GM18951 (cell line): Measurements from ENCODE around the gene ENTREP1.
"Not testable (repeated sequence)": the region's sequence is repeated elsewhere in the genome, so short reads cannot be mapped to it uniquely, and the experiment has no call there.

ENCODE experiments used
- POLR2A ChIP-seq: IDR thresholded peaks from 4 replicates; pipeline ENCODE4 v1.6.1; 2011; ENCODE audit warnings: mild to moderate bottlenecking; ENCODE audit not compliant: insufficient read length, insufficient read depth; ENCODE audit errors: extremely low read depth
- in situ Hi-C: fragments of 300-500 bp; cut with MboI; formaldehyde crosslinking; loops from one replicate; pipeline ENCODE4 v1.12.0; 2022; ENCODE audit warnings: low sequenced_read_pairs, mixed read lengths, inconsistent platforms; ENCODE audit not compliant: unreplicated experiment

Gene ENTREP1, protein sequence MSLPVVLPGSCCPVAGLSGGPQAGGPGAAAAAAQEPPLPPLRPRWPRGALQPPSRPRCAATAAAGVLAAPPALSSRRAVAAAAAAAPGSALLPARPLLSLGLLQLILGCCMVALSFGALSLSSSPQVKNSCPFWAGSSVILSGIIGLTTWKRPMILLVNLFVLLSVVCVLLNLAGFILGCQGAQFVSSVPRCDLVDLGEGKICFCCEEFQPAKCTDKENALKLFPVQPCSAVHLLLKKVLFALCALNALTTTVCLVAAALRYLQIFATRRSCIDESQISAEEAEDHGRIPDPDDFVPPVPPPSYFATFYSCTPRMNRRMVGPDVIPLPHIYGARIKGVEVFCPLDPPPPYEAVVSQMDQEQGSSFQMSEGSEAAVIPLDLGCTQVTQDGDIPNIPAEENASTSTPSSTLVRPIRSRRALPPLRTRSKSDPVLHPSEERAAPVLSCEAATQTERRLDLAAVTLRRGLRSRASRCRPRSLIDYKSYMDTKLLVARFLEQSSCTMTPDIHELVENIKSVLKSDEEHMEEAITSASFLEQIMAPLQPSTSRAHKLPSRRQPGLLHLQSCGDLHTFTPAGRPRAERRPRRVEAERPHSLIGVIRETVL

GRCh38 chr9:69324549-69325401 is at the start of gene ENTREP1:
Gene ENTREP1, plus strand, starts transcription at chr9:69325215. Its CDS starts 95 bp downstream, at chr9:69325310.
- in situ Hi-C loops = no loop called here
- TF ChIP-seq POLR2A = no peak

DNA sequence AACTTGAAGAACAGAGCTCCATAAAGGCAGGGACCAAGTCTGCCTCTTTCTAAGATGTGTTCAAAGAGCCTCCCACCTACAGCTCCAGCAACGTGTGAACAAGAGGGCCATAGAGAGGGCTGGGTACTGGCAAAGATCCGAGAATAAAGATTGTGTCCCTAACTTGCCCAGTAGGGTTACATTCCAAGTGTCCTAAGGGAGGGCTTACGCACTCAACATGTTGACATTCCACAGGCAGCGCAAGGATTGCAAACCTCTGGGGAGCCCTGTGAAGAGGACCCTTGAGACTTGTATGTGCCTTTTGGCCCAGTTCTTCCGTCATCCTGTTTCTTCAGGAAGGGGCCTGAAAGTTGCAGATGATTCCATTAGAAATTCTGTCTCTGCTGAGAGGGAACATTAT is 48.2 kb upstream of the ENTREP1 start:
- in situ Hi-C loops = no loop called here
- TF ChIP-seq POLR2A = no peak

DNA sequence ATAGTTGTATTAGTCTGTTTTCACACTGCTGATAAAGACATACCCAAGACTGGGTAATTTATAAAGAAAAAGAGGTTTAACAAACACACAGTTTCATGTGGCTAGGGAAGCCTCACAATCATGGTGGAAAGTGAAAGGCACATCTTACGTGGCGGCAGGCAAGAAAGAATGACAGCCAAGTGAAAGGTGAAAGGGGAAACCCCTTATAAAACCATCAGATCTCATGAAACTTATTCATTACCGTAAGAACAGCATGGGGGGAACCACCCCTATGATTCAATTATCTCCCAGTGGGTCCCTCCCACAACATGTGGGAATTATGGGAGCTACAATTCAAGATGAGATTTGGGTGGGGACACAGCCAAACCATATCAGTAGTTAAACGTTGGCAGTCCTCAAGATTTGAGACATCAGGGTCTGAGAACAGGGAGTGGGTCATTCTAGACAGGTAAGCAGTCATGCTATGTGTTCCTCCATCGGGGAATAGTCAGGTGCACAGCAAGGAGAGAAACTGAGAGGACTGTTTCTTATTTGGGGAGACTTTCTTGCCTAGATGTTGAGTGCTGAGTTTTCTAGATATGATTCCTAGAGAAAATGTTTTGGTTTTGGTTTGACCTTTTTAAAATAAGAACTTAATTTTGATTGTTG is 45.8 kb upstream of the ENTREP1 start:
- no peak for TF ChIP-seq POLR2A
- in situ Hi-C loops = no loop called here

DNA sequence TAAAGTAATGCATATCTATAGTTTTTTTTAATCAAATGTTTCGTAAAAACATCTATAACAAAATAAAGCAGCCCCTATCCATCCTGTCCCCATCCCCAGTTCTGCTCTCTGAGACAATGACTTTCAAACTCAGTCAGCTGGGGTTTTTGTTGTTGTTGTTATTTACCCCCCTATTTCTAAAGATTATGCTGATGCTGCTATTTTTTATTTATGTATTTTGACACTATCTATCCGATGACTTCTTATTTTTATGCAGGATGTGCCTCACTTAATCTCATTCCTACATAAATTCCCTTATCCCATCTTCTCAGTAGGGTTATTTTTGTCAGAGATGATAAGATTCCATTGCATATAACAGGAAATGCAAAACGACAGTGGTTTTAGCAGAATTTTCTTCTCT is 45.3 kb upstream of the ENTREP1 start:
- TF ChIP-seq POLR2A = no peak
- in situ Hi-C loops = no loop called here

DNA sequence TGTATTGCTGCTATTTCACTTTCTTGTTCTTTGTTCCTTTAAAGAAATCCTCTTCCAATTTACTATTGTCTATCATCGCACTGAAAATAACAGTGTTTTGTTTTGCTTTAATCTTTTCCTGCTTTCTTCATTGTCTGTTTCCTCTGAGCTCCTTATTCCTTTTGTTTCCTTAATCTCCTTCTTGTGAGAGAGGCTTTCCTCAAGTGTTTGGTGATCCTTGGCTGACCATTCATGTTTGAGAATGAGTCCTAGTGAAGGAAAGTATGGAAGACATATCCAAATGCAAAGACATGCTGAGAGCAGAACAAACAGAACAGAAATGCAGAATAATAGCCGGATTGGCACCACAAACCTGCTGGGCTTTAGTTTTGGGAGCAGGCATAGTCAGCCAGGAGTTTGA is 42.0 kb upstream of the ENTREP1 start:
- in situ Hi-C loops = no loop called here
- no peak for TF ChIP-seq POLR2A

DNA sequence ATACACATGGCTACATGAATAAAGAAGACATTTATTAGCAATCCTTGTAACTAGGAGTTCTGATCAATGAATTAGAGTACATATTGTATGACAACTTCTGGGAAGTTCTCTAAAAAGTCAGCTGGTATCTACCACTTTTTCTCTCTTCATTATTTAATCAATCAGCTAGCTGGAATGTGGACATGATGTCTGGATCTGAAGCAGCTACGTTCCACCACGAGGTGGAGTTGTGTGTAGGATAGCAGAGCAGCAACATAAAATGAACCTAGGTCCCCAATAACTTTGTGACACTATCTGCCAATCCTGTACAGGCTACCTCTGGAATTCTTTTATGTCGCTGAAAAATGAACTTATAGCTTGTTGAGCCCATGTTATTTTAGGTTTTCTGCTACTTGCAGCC is 32.9 kb upstream of the ENTREP1 start:
- in situ Hi-C loops = no loop called here

DNA sequence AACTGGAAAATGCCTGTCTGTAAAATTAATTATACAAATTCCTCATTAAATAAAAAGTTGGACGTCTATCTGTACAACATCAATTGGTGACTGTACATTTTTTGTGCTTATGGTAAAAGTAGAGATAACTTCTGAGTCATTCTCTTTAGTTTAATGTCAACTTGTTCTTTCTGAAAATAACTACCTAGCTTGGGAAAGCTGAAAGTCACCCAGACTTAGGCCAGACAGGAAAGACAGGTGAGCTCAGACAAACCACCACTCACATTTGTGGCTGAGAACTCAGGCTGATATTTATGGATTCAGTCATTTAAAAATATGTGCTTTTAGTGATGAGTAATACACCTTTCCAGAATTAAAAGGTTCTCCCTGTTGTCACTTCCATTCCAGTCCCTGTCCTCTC is 31.9 kb upstream of the ENTREP1 start:
- in situ Hi-C loops = no loop called here
- no peak for TF ChIP-seq POLR2A

More for the DNA sequence above, 32.9 kb upstream of the ENTREP1 start:
- no peak for TF ChIP-seq POLR2A

DNA sequence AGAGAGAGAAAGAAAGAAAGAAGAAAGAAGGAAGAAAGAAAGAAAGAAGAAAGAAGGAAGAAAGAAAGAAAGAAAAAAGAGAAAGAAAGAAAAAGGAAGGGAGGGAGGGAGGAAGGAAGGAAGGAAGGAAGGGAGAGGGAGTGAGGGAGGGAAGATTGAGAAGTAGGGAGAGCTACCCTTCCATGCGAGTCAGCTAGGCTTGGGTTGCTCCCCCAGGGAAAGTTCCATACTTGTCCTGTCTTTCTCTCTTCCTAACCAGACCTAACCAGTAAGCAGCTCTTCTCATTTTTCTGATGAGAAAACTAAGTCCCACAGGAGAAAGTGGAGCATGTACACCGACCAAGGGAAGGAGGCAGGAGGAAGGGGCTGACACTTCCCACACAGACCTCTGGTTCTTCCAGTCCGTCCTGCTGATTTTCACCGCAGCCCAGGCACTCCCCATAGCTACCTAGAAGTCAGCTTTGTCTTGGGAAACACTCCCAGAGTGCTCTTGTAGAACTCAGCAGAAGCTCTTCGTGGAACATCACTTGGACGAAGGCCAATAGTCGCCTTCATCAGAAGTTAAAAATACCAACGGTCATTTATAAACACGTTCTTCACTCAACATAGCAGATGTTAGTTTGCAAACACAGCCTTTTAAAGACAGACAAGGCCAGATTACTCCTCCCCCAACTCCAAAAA is 29.0 kb upstream of the ENTREP1 start:
- in situ Hi-C loops = no loop called here
- TF ChIP-seq POLR2A = no peak

- no peak for TF ChIP-seq POLR2A
- in situ Hi-C loops = no loop called here
Observed at GRCh38 chr9:69297300-69297980, 27.6 kb upstream of the ENTREP1 start.

GRCh38 chr9:69299315-69299714 is 25.7 kb upstream of the ENTREP1 start:
- no peak for TF ChIP-seq POLR2A
- in situ Hi-C loops = no loop called here

DNA sequence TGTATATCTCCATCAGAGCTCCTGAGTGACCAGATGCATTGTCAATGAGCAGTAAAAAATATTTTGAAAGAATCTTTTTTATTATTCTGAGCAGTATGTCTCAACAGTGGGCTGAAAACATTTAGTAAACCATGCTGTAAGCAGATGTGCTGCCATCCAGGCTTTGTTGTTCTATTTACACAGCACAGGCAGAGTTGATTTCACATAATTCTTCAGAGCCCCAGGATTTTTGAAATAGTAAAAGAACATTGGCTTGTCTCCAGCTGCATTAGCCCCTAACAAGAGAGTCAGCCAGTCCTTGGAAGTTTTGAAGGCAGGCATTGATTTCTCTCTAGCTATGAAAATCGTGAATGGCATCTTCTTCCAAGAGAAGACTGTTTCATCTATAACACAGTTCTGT is 25.2 kb upstream of the ENTREP1 start:
- in situ Hi-C loops = no loop called here
- TF ChIP-seq POLR2A = no peak

GRCh38 chr9:69303331-69303730 is 21.7 kb upstream of the ENTREP1 start:
- in situ Hi-C loops = no loop called here
- TF ChIP-seq POLR2A = no peak

- in situ Hi-C loops = not testable (repeated sequence)
Observed at GRCh38 chr9:69306895-69307445, 18.0 kb upstream of the ENTREP1 start.
